HAP-1 (cell line): ENCODE results near the gene ANKHD1.
A peak's percentile ranks its signal among the peaks of the same experiment; 100 is the strongest.

Experiments
- DNase-seq, 2 experiments: peaks; one replicate each; pipeline ENCODE4 v3.0.0-alpha.2; 2016 to 2020; ENCODE audit warnings: low spot score in 2 of 2
- H3K27me3 ChIP-seq: fragments of 250-450 bp; sonication (Bioruptor Pico); 2 replicates; pipeline ENCODE4 v1.5.1; 2020; ENCODE audit warnings: low read depth, mild to moderate bottlenecking, moderate library complexity
- H3K36me3 ChIP-seq: fragments of 250-450 bp; sonication (Bioruptor Pico); replicated peaks from 2 replicates; pipeline ENCODE4 v1.5.1; 2020; ENCODE audit warnings: mild to moderate bottlenecking
- H3K4me1 ChIP-seq: fragments of 250-450 bp; sonication (Bioruptor Pico); 2 replicates; pipeline ENCODE4 v1.5.1; 2020; ENCODE audit warnings: mild to moderate bottlenecking
- H3K4me3 ChIP-seq: fragments of 250-450 bp; sonication (Bioruptor Pico); 2 replicates; pipeline ENCODE4 v1.5.1; 2020; ENCODE audit warnings: mild to moderate bottlenecking, moderate library complexity
- H3K9me3 ChIP-seq: fragments of 250-450 bp; sonication (Bioruptor Pico); 2 replicates; pipeline ENCODE4 v1.5.1; 2020; ENCODE audit warnings: mild to moderate bottlenecking, moderate library complexity
- in situ Hi-C: fragments of 300-500 bp; cut with MboI; formaldehyde crosslinking; loops from 3 replicates; pipeline ENCODE4 v1.14.3; 2020; ENCODE audit warnings: low sequenced_read_pairs, inconsistent platforms, mixed read lengths

Gene ANKHD1

GRCh38 chr5:140549237-140550144 lies 147.9 kb downstream of the ANKHD1 start:
- Histone ChIP-seq H3K4me3 (no peak overlapping the region), H3K9me3 (no peaks in the 10 kb centered on the region), H3K27me3 (no peaks in the 10 kb centered on the region), H3K4me1 (no peaks in the 10 kb centered on the region; the same call in 1 of the 2 replicates), H3K36me3 (peaks cover 50% of the 10 kb centered on the region)
- in situ Hi-C loops = no loop called here
- no peak for DNase-seq

GRCh38 chr5:140550147-140551079 lies 148.8 kb downstream of the ANKHD1 start:
- in situ Hi-C loops = no loop called here
- Histone ChIP-seq H3K27me3 (no peaks in the 10 kb centered on the region), H3K9me3 (no peaks in the 10 kb centered on the region), H3K36me3 (peaks cover 43% of the 10 kb centered on the region), H3K4me1 (no peaks in the 10 kb centered on the region; the same call in 1 of the 2 replicates), H3K4me3 (no peak overlapping the region)
- no peak for DNase-seq

GRCh38 chr5:140551872-140552271 lies 150.2 kb downstream of the ANKHD1 start:
- in situ Hi-C loops = no loop called here

GRCh38 chr5:140553657-140554056 lies 152.0 kb downstream of the ANKHD1 start:
- Histone ChIP-seq H3K9me3 (no peaks in the 10 kb centered on the region), H3K27me3 (no peaks in the 10 kb centered on the region), H3K4me3 (no peak overlapping the region), H3K4me1 (peaks cover 10% of the 10 kb centered on the region), H3K36me3 (peaks cover 44% of the 10 kb centered on the region)
- in situ Hi-C loops = no loop called here
- DNase-seq = no peak

More at GRCh38 chr5:140551872-140552271, 150.2 kb downstream of the ANKHD1 start:
- DNase-seq = no peak
- Histone ChIP-seq H3K9me3 (no peaks in the 10 kb centered on the region), H3K4me3 (no peak overlapping the region), H3K27me3 (no peaks in the 10 kb centered on the region), H3K4me1 (peaks cover 7% of the 10 kb centered on the region), H3K36me3 (peaks cover 44% of the 10 kb centered on the region)

GRCh38 chr5:140554454-140554853 lies 152.8 kb downstream of the ANKHD1 start:
- peaks cover 38% of the 10 kb centered on the region for H3K36me3 ChIP-seq
- H3K27me3 ChIP-seq = no peaks in the 10 kb centered on the region
- DNase-seq = no peak
- no peaks in the 10 kb centered on the region for H3K9me3 ChIP-seq
- H3K4me3 ChIP-seq = no peak overlapping the region
- in situ Hi-C loops = no loop called here
- H3K4me1 ChIP-seq = peaks cover 10% of the 10 kb centered on the region

GRCh38 chr5:140555747-140556312 lies 154.2 kb downstream of the ANKHD1 start:
- Histone ChIP-seq H3K4me3 (peak overlapping the region; percentile 95), H3K27me3 (no peaks in the 10 kb centered on the region), H3K36me3 (peaks cover 24% of the 10 kb centered on the region), H3K4me1 (peaks cover 10% of the 10 kb centered on the region), H3K9me3 (no peaks in the 10 kb centered on the region)
- DNase-seq = no peak
- in situ Hi-C loops = no loop called here

- H3K36me3 ChIP-seq = peaks cover 18% of the 10 kb centered on the region
- no peaks in the 10 kb centered on the region for H3K27me3 ChIP-seq
- H3K4me1 ChIP-seq = peaks cover 10% of the 10 kb centered on the region
- no peaks in the 10 kb centered on the region for H3K9me3 ChIP-seq
- in situ Hi-C loops = no loop called here
- peak in 1 of 2 experiments; percentile 25 for DNase-seq
- H3K4me3 ChIP-seq = peak overlapping the region; percentile 95
Measured at GRCh38 chr5:140556438-140556837, 154.8 kb downstream of the ANKHD1 start.

GRCh38 chr5:140557136-140557805 lies 155.6 kb downstream of the ANKHD1 start, which contains the start of gene SRA1:
SRA1 (minus strand) TSS chr5:140557473; CDS start chr5:140557452, 21 bp downstream.
- Histone ChIP-seq H3K9me3 (no peaks in the 10 kb centered on the region), H3K4me3 (peak within 1 kb of the TSS; percentile 95), H3K4me1 (peaks cover 10% of the 10 kb centered on the region), H3K27me3 (no peaks in the 10 kb centered on the region), H3K36me3 (peaks cover 9% of the 10 kb centered on the region)
- DNase-seq = peak; percentile 88 to 94
- in situ Hi-C loops = no loop called here

- H3K4me3 ChIP-seq = no peak overlapping the region; the same call in 1 of the 2 replicates
- no peaks in the 10 kb centered on the region for H3K27me3 ChIP-seq
- peaks cover 8% of the 10 kb centered on the region for H3K36me3 ChIP-seq
- DNase-seq = no peak
- H3K9me3 ChIP-seq = no peaks in the 10 kb centered on the region
- peaks cover 10% of the 10 kb centered on the region for H3K4me1 ChIP-seq
- in situ Hi-C loops = no loop called here
Measured at GRCh38 chr5:140557965-140558364, 156.3 kb downstream of the ANKHD1 start.

- Histone ChIP-seq H3K4me3 (no peak overlapping the region), H3K36me3 (peaks cover 7% of the 10 kb centered on the region; the same call in 1 of the 2 replicates), H3K9me3 (no peaks in the 10 kb centered on the region), H3K27me3 (no peaks in the 10 kb centered on the region), H3K4me1 (peaks cover 10% of the 10 kb centered on the region)
- no peak for DNase-seq
- in situ Hi-C loops = no loop called here
Measured at GRCh38 chr5:140558542-140558941, 156.9 kb downstream of the ANKHD1 start.

GRCh38 chr5:140560227-140560626 lies 158.6 kb downstream of the ANKHD1 start:
- Histone ChIP-seq H3K4me3 (no peak overlapping the region), H3K27me3 (no peaks in the 10 kb centered on the region), H3K9me3 (no peaks in the 10 kb centered on the region), H3K36me3 (peaks cover 3% of the 10 kb centered on the region; the same call in 1 of the 2 replicates), H3K4me1 (peaks cover 10% of the 10 kb centered on the region)
- in situ Hi-C loops = loop anchor here (5.0 kb wide), 1 partner anchor 72 kb away; the partner anchor contains the start of gene CD14
- no peak for DNase-seq

GRCh38 chr5:140561753-140562523 lies 160.3 kb downstream of the ANKHD1 start:
- Histone ChIP-seq H3K4me3 (no peak overlapping the region), H3K4me1 (peaks cover 3% of the 10 kb centered on the region; the same call in 1 of the 2 replicates), H3K36me3 (peaks cover 2% of the 10 kb centered on the region; the same call in 1 of the 2 replicates), H3K9me3 (no peaks in the 10 kb centered on the region), H3K27me3 (no peaks in the 10 kb centered on the region)
- DNase-seq = no peak
- in situ Hi-C loops = loop anchor here (5.0 kb wide), 1 partner anchor 70 kb away; the partner anchor contains the start of gene CD14
